ENCODE measurements around the gene SH3BGRL3. TPM values are rescaled to one million over a fixed set of nuclear protein-coding genes. Genes with fewer than 3 reads are reported as not detected.
"Not testable (repeated sequence)": the region's sequence is repeated elsewhere in the genome, so short reads cannot be mapped to it uniquely, and the experiment has no call there.

Gene SH3BGRL3
- total RNA-seq (2014; rRNA removed; shearing (Covaris generic)) = 36.5 and 38.9 TPM in 2 replicates

DNA sequence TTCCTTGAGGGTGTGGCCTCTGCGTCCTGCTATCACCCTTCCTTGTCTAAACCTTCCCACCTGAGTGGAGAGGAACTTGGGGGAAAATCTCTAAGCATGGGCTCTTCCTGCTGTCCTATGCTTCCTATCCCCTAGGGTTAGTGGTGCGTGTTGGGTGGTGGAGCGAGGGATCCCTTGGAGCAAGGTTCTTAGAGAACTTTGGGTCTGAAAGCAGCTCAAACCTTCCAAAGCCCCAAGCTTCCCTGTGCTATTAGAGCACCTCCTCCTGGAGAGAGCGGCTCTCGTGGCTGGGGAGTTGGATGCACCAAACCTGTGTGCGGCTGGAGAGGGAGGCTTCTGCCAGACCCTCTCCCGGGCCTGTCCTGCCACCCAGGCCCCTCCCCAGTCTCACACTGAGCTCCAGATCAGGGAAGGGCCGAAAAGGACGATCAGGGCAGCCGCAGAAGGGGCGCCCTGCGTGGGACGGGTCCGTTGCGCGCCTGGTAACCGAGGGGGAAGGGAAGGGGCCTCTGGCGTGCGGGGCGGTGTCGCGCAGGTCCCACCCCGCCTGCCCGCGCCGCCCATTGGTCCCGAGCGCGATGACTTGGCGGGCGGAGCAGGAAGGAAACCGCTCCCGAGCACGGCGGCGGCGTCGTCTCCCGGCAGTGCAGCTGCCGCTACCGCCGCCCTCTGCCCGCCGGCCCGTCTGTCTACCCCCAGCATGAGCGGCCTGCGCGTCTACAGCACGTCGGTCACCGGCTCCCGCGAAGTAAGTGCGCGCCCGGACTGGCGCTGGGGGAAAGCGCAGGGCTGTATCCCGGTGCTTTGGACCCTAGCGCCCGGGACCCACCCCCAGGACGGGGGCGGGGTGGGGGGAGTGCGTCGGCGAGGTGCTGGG is at the start of gene SH3BGRL3:
TSS of gene SH3BGRL3 (plus strand) at position 631 of the 877 bp plus-strand sequence. CDS start at position 701, 70 bp downstream.
- peak; percentile 79 to 84 for DNase-seq (ENCODE audit: low read depth in 1 of 2, low spot score in 2 of 2)
- no peaks in the 10 kb centered on the region for H3K9me3 ChIP-seq (replicated peaks)
- no peaks in the 10 kb centered on the region for H3K27me3 ChIP-seq (replicated peaks)
- peak within 1 kb of the TSS; percentile 66 for H3K27ac ChIP-seq
- peak within 1 kb of the TSS; percentile 65 for H3K4me3 ChIP-seq
- H3K4me1 ChIP-seq (replicated peaks) = peaks cover 82% of the 10 kb centered on the region
- peaks cover 77% of the 10 kb centered on the region for H3K36me3 ChIP-seq

DNA sequence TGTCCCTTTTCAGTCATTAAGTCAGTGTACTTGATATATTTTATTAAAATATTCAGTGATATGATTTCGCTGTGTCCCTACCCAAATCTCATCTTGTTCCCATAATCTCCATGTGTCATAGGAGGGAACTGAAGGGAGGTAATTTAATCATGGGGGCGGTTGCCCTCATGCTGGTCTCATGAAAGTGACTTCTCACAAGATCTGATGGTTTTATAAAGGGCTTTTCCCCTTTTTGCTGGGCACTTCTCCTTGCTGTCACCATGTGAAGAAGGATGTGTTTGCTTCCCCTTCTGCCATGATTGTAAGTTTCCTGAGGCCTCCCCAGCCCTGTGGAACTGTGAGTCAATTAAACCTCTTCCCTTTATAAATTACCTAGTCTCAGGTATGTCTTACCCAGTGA is 49.2 kb upstream of the SH3BGRL3 start:
- not testable (repeated sequence) for H3K27me3 ChIP-seq (replicated peaks); H3K36me3 ChIP-seq; H3K4me3 ChIP-seq; DNase-seq (ENCODE audit: low read depth in 1 of 2, low spot score in 2 of 2); H3K9me3 ChIP-seq (replicated peaks); H3K27ac ChIP-seq; H3K4me1 ChIP-seq (replicated peaks)

DNA sequence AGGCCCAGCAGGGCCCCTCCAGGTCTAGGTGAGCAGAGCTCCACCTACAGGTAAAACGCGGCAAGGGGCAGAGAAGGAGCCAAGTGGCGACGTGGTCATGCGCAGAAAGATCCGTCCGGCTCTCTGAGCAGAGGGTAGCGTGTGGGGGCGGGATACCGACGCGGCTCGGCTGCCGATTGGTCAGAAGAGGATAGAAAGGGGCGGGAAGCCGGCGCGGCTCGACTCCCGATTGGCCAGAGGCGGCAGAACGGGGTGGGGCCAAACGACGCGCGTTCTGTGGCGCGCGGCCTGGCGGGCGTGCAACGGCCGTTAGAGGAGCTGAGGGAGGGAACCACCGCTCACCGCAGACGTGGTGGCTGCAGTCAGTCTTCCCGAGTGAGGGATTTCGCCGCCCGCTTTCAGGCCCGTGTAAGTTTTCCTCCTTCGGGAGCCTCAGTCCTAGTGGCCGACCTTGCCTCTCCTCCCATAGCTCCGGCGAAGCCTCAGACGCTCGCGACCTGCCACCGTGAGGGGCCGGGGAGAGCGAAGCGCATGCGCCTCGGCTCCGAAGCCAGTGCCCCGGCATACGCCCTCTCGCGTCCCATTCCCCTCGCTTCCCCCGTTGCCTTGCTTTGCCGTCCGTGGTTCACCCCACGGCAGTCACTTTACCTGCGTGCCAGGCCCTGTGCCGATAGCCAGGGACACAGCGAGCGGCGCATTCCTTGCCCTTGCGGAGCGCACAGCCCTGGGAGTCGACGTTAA is 45.8 kb upstream of the SH3BGRL3 start, which contains the start of gene CEP85:
TSS of gene CEP85 (plus strand) at position 298 of the 741 bp plus-strand sequence. CDS start 5,584 bp downstream, outside the sequence.
- Histone ChIP-seq H3K4me1 (replicated peaks) (peaks cover 41% of the 10 kb centered on the region), H3K4me3 (peak within 1 kb of the TSS; percentile 69), H3K36me3 (peaks cover 7% of the 10 kb centered on the region), H3K27me3 (replicated peaks) (no peaks in the 10 kb centered on the region), H3K9me3 (replicated peaks) (no peaks in the 10 kb centered on the region), H3K27ac (peak within 1 kb of the TSS; percentile 77)
- DNase-seq (ENCODE audit: low read depth in 1 of 2, low spot score in 2 of 2) = peak; percentile 98 to 100

DNA sequence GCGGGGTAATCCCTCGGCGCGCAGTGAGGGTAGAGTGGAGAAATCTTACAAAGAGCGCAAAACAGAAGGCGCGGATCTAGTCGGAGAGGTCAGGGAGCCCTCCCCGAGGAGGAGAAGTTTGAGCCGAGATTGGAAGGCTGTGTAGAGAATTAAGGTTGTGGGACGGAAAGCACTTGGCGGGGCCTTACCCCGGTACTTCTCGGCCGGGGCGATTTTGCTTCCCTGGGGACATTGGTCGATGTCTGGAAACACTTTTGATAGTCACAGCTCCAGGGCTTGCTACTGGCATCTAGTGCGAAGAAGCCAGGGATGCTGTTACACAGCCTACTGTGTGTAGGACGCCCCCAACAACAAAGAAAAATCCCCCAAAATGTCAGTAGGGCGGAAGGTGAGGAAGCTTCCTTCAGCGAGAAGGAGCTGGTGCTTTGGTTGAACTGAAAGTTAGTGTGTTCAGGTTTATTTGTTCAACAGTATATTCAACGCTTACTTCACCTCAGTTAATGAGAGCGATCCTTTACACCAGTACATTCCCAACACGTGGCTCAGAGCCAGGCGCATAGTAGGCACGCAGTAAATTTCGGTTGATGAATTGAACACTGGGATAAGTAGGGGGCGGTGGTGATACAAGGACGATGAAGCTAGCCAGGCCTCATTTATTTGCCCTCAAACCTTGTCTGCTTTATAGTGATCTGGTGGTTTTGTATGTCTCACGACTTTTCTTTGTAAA is 45.1 kb upstream of the SH3BGRL3 start:
- H3K27me3 ChIP-seq (replicated peaks) = no peaks in the 10 kb centered on the region
- H3K4me3 ChIP-seq = peak overlapping the region; percentile 69
- no peak for DNase-seq (ENCODE audit: low read depth in 1 of 2, low spot score in 2 of 2)
- H3K4me1 ChIP-seq (replicated peaks) = peaks cover 49% of the 10 kb centered on the region
- peaks cover 7% of the 10 kb centered on the region for H3K36me3 ChIP-seq
- no peaks in the 10 kb centered on the region for H3K9me3 ChIP-seq (replicated peaks)
- peak overlapping the region; percentile 77 for H3K27ac ChIP-seq

DNA sequence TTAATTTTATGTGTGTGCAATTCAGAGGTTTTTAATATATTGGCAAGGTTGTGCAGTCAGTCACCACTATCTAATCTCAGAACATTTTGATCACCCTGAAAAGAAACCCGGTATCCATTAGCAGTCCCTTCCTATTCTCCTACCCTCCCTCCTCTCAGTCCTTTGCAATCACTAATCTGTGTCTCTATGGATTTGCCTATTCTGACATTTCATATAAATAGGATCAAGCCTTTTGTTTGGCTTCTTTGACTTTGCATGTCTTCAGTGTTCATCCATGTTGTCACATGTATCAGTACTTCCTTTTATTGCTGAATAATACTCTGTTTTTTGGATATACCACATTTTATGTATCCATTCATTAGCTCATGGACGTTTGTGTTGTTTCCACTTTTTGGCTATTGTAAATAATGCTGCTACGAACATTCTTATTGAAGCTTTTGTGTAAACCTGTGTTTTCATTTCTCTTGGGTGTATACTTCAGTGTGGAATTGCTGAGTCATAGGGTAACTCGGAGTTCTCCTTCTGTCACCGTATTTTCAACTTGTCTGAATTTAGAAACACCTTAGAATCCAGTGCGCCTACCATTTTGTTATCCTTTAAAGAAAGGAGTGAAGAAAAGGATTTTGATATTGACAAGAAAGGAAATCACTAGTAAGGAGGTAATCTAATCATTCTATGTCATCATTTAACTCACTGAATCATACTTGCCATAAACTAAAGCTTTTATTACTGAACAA is 42.5 kb upstream of the SH3BGRL3 start:
- peak in 1 of 2 experiments; percentile 60 for DNase-seq (ENCODE audit: low read depth in 1 of 2, low spot score in 2 of 2)
- Histone ChIP-seq H3K9me3 (replicated peaks) (no peaks in the 10 kb centered on the region), H3K4me1 (replicated peaks) (peaks cover 58% of the 10 kb centered on the region), H3K36me3 (peaks cover 17% of the 10 kb centered on the region), H3K27ac (peak overlapping the region; percentile 66), H3K27me3 (replicated peaks) (no peaks in the 10 kb centered on the region), H3K4me3 (no peak overlapping the region)

DNA sequence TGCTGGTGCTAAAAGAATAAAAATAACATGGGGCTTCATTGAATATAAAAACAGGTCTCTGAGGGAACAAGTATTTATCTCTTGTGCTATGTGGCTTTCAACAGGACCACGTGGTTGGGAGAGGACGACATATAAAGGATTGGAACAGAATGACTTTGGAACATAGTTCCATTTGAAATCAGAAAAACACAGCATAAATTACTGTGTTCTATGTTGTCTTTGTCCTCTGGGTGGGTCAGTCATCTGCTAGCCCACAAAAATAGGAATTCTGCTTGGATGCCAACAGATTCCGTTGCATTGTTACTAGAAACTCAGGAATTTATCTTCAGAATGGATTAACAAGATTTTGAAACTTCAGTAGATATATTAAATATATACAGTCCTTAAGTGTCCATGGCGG is 40.0 kb upstream of the SH3BGRL3 start:
- peak; percentile 62 to 79 for DNase-seq (ENCODE audit: low read depth in 1 of 2, low spot score in 2 of 2)
- Histone ChIP-seq H3K9me3 (replicated peaks) (no peaks in the 10 kb centered on the region), H3K4me1 (replicated peaks) (peaks cover 53% of the 10 kb centered on the region), H3K36me3 (peaks cover 34% of the 10 kb centered on the region), H3K4me3 (no peak overlapping the region), H3K27me3 (replicated peaks) (no peaks in the 10 kb centered on the region), H3K27ac (peak overlapping the region; percentile 56)

DNA sequence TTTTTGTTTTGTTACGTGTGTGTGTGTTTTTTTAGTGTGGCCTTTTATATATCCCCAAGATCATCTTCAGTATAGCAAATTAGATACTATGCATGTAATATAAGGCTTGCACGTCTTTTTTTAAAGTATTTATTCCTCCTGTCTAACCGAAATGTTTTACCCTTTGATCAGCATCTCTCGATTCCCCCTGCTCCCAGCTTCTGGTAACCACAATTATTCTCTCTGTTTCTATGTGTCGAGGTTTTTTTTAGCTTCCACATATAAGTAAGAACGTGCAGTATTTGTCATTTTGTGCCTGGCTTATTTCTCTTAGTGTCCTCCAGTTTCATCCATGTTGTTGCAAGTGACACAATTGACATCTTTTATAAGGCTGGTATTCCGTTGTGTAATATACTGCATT is 27.2 kb upstream of the SH3BGRL3 start:
- Histone ChIP-seq H3K27me3 (replicated peaks) (no peaks in the 10 kb centered on the region), H3K27ac (no peak overlapping the region), H3K9me3 (replicated peaks) (no peaks in the 10 kb centered on the region), H3K4me3 (no peak overlapping the region), H3K4me1 (replicated peaks) (no peaks in the 10 kb centered on the region), H3K36me3 (peaks cover 83% of the 10 kb centered on the region)
- no peak for DNase-seq (ENCODE audit: low read depth in 1 of 2, low spot score in 2 of 2)

DNA sequence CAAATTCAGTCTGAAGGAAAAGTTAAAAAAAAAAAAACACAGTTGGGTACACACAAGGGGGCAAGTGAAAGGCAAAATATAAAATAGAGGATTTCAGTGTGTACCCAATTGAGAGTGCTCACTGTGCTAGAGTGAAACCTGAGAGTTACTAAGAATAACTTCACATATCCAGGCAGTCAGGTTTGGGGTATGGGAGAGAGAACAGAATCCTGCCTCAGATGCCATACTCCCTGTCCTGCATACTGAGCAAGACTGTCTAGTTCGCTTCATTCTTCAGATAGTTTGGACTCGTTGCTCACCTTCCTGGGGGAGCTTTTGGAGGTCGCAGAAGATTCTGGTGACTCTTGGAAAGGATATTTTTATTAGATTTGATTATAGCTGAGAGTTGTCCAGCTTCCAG is 25.5 kb upstream of the SH3BGRL3 start:
- no peaks in the 10 kb centered on the region for H3K9me3 ChIP-seq (replicated peaks)
- H3K27me3 ChIP-seq (replicated peaks) = no peaks in the 10 kb centered on the region
- no peak overlapping the region for H3K4me3 ChIP-seq
- H3K4me1 ChIP-seq (replicated peaks) = no peaks in the 10 kb centered on the region
- peaks cover 90% of the 10 kb centered on the region for H3K36me3 ChIP-seq
- DNase-seq (ENCODE audit: low read depth in 1 of 2, low spot score in 2 of 2) = no peak
- no peak overlapping the region for H3K27ac ChIP-seq

DNA sequence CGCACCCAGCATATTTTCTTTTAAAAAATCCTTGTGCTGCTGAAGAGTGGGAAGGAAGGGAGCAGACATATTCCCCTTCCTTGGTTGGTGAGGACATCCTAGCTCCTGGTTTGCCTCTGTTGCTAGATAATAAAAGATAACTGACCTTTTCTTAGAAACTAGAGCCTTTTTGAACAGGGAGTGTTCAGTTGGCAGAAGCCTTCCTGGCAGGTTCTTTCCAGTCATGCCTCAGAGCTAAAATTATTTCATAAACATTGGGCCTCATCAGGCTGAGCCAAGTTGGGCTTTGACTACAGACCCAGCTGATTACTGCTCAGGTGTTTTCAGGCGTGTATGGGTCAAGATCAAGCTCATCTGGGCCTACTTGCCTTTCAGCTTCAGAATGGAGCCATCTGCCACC is 22.7 kb upstream of the SH3BGRL3 start:
- DNase-seq (ENCODE audit: low read depth in 1 of 2, low spot score in 2 of 2) = no peak
- Histone ChIP-seq H3K27me3 (replicated peaks) (no peaks in the 10 kb centered on the region), H3K4me1 (replicated peaks) (no peaks in the 10 kb centered on the region), H3K27ac (no peak overlapping the region), H3K9me3 (replicated peaks) (no peaks in the 10 kb centered on the region), H3K4me3 (no peak overlapping the region), H3K36me3 (peaks cover 96% of the 10 kb centered on the region)

DNA sequence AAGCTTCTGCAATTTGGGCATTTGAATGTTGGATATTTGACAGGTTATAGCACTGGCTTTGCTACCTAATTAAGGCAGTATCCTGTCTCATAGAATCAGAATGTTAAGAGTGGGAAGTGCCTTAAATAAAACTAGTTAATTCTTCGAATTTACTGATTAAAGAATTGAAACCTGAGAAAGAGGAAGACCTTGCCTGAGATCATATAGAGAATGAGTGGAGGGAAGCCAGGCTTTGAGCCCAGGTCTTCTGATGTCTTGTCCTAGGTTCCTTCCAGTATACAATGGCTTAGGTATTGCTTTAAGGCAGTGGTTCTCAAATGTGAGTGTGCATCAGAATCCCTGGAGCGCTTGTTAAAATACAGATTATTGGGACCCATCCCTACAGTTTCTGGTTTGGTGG is 20.9 kb upstream of the SH3BGRL3 start:
- Histone ChIP-seq H3K27ac (no peak overlapping the region), H3K36me3 (peaks cover 97% of the 10 kb centered on the region), H3K27me3 (replicated peaks) (no peaks in the 10 kb centered on the region), H3K9me3 (replicated peaks) (no peaks in the 10 kb centered on the region), H3K4me3 (no peak overlapping the region), H3K4me1 (replicated peaks) (no peaks in the 10 kb centered on the region)
- DNase-seq (ENCODE audit: low read depth in 1 of 2, low spot score in 2 of 2) = no peak

DNA sequence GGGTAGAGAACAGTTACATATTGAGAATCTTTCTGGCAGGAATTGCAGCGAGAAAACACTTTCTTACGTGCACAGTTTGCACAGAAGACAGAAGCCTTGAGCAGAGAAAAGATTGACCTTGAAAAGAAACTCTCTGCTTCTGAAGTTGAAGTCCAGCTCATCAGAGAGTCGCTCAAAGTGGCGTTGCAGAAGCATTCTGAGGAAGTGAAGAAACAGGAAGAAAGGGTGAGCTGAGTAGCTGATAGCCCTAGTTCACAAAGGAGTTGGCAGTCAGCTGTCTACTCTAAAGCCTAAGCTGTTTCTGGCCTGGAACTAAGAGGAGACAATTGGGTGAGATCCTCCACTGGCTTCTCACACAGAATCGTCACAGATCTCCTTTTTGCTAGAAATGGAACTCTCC is 20.3 kb upstream of the SH3BGRL3 start:
- H3K27me3 ChIP-seq (replicated peaks) = no peaks in the 10 kb centered on the region
- H3K36me3 ChIP-seq = peaks cover 97% of the 10 kb centered on the region
- H3K4me3 ChIP-seq = no peak overlapping the region
- H3K9me3 ChIP-seq (replicated peaks) = no peaks in the 10 kb centered on the region
- DNase-seq (ENCODE audit: low read depth in 1 of 2, low spot score in 2 of 2) = no peak
- H3K4me1 ChIP-seq (replicated peaks) = no peaks in the 10 kb centered on the region
- H3K27ac ChIP-seq = no peak overlapping the region

DNA sequence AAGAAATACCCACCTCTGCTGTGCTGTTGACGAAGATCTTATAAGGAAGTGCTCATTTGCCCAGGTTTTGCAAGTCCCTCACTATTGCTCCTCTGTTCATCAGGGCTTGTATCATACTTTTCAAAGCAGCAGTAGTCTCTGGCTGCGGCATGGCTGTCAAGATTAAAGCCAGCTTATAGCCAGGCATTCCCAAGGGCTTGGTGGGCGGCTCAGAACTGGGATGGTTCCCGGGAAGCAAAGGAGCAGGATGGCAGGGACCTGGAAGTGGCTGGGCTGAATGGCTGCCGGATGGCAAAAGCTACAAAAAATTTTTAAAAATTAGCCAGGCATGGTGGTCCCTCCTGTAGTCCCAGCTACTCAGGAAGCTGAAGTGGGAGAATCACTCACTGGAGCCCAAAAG is 16.7 kb upstream of the SH3BGRL3 start:
- no peak overlapping the region for H3K4me3 ChIP-seq
- H3K27me3 ChIP-seq (replicated peaks) = no peaks in the 10 kb centered on the region
- DNase-seq (ENCODE audit: low read depth in 1 of 2, low spot score in 2 of 2) = no peak
- H3K27ac ChIP-seq = no peak overlapping the region
- no peaks in the 10 kb centered on the region for H3K9me3 ChIP-seq (replicated peaks)
- peaks cover 96% of the 10 kb centered on the region for H3K36me3 ChIP-seq
- no peaks in the 10 kb centered on the region for H3K4me1 ChIP-seq (replicated peaks)

DNA sequence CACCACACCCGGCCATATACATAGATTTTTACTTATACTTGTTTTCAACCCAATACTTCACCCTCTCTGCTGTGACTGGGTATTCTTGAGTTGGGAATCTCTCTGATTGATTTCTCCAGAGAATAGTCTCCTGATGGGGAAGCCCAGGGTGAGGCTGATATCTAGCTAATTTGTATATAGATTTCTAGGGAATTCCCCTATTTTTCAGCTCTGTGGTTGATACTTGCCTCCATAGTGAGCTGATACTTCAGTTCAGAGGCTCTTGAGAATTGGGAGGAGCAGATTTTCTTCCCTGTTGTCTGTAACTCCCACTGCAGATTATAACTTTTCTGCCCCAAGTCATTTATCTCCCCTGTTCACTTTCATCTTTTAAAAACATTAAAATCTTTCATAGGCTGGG is 14.5 kb upstream of the SH3BGRL3 start:
- Histone ChIP-seq H3K4me3 (no peak overlapping the region), H3K27ac (no peak overlapping the region), H3K9me3 (replicated peaks) (0 out of 2 replicates have a peak, but pooled peaks cover 5% of the 10 kb centered on the region), H3K27me3 (replicated peaks) (no peaks in the 10 kb centered on the region), H3K4me1 (replicated peaks) (no peaks in the 10 kb centered on the region), H3K36me3 (peaks cover 96% of the 10 kb centered on the region)
- no peak for DNase-seq (ENCODE audit: low read depth in 1 of 2, low spot score in 2 of 2)
